NCI-H1436 treated with DMSO at 0.1 percent for 48 hours (cell line): Measurements from ENCODE around the gene EMX1.
A peak's percentile ranks its signal among the peaks of the same experiment; 100 is the strongest.

Experiments
- DNase-seq: peaks from one replicate; lab custom pipeline; 2025; lab: John Stamatoyannopoulos, UW

The EMX1 gene

DNA sequence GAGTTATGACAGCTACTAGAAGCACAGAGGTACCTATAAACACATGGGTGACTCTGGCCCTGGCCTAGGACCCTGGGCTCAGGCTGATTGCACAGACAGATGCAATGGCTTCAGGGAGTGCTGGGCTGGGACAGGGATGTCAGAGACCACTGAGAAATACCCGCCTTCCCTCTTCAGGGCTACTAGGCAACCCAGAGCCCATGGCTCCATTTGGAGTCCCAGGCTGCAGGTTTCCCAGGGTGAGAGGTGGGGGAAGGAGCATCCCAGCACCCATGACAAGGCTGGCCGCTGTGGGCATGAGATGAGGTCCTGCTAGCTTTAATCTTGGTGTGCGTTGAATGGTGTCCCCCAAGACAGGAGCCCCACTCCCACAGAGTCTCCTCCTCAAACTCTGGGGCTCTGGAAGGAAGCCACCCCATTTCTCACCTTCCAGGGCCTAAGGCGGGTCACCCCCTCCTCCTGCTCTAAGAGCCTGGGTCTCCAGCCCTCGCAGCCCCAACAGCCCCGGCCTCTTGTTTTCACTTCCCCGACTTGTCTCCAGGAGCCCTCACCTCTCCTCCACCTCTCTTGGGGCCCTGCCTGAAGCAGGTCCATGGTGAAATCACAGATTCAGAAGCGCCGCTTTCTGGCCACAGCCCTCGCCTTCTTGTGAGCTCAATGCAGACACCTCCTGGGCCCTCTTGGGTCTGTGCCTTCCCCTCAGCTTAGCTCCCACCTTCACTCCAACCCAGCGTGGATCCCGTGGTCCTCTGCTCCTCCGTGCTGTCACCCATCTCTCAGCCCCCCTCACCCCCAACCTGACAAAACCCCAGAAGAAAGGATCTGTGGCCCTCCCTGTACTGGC lies 41.4 kb downstream of the EMX1 start:
- DNase-seq, result no peak

DNA sequence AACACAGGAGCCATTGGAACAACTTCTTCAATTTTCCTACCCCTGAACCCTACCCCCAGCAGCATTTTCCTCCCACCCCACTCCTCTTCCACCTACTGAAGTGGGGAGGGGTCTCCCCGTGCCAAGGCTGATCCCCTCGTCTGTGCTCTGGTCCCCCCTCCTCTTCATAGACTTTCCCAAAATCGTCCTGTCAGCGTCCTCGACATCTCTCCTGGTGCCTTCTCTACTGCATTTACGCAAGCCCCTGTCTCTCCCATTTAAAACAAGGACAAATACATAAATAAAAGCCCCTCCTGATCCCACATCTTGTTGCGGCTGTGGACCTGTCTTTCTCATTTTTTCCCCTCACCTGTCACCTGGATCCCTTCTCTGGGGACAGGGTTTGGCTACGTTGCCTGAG lies 42.2 kb downstream of the EMX1 start:
- DNase-seq, result no peak

GRCh38 chr2:72959995-72960981 lies 43.0 kb downstream of the EMX1 start:
- DNase-seq, result no peak

- no peak for DNase-seq
Observed at GRCh38 chr2:72961036-72961720, 43.9 kb downstream of the EMX1 start.

DNA sequence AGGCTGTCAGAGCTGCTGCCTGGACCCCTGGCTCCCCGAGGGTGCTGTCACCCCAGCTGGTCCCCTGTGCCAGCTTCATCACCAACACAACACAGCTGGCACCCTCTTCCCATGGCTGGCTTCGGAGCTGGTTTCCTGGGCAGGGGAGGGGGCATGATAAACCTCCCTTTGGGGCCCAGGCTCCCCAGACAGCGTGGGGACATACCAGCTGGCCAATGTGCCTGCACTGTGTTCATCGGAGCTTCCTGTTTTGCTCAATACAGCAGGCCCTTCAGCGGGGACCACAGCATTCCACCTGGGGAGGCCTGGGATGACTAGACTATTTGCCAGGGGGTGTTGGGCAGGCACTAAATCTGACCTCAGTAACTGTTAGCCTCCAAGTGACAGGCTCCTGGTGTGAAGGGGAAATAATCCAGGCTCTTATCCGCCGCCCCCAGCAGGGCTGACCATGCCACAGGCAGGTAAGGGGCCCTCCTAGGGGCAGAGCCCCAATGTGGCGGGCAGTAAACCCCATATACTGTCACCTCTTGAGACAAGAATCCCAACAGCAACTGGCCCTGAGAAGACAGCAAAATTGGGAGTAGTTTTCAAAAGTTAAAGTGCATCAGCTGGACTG lies 44.6 kb downstream of the EMX1 start:
- DNase-seq, result no peak

DNA sequence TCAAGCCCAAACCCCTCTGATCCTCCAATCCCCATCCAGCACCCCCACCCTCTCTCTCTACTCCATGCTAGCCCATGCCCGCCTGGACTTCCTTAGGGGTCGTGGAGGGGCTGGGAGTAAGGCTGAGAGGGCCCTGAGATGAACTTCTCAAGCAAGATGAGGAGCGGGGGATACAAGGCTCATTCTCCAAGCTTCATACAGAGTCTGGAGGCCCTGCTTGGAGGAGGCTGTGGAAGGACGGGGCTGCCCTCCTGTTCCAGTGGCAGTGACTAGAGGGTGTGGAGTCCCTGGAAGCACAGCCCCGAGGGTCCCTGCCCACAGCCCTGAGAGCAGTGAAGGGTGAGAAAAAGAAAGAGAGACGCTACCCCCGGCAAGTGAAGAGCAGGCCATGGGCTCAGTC lies 45.6 kb downstream of the EMX1 start:
- no peak for DNase-seq

DNA sequence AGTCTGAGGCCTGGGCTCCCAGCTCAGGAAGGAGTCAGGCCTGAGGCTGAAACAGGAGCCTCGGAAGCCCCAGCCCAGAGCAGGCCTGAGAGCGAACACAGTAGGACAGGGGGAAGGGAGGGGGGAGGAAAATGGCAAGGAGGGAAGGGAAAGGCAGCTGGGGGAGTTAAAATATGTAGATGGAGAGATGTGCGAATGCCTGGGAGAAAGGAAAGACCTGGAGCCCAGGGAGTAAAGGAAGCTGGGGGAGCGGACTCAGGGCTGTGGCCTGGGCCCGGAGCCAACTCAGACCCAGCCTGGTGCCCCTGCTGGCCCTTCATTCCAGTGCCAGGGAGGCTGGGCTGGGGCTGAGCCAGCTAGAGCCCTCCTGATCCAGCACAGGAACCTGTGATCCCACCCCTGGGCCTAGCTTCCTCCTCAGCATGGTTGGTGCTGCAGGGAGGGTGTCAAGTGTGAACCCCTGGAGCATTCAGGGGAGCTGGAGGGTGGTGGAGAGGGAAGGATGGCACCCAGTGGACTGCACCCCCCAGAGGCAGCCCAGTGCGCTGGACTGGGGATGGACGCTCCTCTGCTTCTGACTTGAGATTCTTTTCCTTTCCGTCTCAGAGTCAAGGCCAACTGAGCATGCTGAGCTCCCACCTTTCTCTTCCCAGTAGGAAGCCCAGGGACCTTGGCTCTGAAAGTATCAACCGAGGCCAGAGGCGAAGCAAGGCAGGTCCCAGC lies 46.3 kb downstream of the EMX1 start:
- no peak for DNase-seq

DNA sequence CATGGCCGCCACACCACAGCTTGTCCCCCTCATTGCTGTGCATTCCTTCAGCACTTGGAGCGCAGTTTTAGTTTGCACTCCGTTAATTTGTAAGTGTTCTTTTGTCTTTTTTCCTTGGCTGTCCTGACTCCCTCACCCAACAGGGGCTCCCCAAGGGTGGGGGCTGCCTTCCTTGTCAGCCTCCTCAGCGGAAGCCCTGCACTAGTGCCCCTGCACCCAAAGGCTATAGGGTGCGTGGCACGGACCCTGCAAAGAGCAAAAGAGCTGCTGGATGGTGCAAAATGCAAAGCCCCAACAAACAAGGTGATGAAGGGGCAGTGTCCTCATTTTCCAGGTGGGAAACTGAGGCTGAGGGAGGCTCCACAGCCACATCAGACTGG lies 46.8 kb downstream of the EMX1 start:
- DNase-seq, result no peak

DNA sequence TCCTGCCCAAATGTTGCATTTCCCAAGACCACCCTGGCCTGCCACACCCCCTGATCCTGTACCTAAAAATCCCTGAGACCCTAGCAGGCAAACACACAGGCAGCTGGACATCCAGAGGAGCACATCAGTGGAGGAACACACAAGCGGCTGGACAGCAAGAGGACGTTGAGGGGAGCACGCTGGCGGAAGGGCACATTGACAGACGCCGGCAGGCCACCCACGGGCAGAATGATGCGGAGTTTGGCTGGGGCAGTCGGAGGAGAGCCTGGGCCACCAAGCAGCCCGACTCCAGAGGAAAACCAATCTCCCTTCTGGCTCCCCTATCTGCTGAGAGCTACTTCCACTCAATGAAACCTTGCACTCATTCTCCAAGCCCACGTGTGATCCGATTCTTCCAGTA lies 47.7 kb downstream of the EMX1 start:
- no peak for DNase-seq

DNA sequence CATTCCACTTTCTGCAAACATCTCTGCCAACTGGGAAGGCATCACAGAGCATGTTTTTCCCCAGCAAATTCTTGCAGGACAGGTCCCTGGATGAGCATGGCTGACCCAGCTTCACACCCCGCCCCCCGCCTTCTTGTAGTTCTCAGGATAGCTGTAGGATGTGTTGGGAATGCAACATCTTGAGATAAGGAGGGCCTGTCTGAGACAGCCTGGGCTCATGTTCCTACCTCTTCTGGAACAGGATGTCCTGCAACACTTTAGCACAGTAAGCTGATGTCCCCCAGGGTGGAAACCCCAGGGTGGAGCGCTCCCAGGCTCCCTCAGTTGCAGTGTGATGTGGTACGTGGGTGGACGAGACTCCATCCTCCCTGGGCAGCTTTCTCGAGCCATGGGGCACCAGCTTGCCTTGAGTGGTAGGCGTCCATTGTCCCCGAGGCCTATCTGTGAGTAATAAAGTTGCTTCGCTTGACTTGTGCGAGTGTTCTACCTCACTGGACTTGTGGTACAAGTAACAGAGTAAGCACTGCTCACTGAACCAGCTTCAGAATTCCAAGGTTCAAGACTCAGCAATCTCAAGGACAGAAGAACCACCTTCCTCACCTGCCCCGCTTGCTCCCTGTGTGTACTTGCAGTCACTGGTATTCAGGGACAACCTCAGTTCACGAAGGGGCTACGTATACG lies 48.6 kb downstream of the EMX1 start:
- no peak for DNase-seq

- no peak for DNase-seq
Observed at GRCh38 chr2:72968286-72968685, 51.0 kb downstream of the EMX1 start.

GRCh38 chr2:72969706-72970105 lies 52.4 kb downstream of the EMX1 start:
- DNase-seq, result no peak

- no peak for DNase-seq
Observed at GRCh38 chr2:72971036-72971435, 53.7 kb downstream of the EMX1 start.

DNA sequence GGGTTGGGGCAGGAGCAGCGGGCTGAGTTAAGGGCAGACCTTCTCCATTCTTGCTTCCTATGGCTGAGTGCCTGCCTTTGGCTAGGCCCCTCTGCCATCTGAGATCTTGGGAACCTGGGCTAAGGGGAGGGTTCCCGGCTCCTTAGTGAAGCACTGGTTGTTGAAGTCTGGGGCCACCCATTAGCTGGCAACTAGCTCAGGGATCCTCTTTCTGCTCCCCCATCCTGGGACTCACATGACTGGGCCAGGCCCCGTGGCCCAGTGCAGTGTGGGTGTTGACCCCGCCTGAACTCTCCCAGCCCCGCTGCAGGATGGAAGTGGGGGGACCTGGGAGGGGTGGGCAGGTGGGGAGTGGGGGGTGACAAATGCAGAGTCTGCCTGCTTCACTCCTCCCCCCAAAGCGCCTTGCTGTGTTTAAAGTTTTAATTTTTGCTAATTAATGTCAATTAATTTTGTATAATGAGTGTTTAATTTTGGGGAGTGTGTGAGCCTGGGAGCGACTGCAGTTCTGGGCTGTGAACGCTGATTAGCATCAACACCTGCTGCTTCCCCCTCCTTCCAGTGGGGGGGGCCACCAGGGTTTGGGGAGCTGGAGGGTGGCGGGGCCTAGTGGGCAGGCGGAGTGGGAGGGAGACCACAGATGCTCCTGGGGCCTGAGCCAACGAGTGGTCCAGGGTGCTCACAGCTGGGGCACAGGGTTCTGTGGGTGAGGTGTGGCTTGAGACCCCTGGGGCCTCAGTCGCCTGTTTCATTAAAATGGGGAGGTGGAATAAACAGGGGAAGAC lies 55.2 kb downstream of the EMX1 start:
- no peak for DNase-seq

DNA sequence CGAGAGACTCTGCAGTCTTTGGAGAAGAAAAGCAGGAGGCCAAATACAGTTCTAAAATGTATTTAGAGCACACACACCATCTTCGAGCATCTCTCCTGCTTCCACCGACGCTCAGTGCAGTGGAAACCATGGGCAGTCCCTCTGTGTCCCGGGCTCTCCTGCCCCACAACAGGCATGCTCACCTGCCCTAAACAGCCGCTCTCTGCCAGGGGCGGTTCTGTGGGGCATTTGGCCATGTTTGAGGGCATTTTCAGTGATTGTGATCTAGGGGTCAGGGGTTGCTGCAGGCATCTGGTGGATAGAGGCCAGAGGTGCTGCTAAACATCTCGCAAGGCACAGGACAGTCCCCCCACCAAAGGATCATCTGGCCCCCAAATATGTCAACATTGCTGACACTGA lies 55.8 kb downstream of the EMX1 start:
- no peak for DNase-seq

GRCh38 chr2:72973566-72974435 lies 56.5 kb downstream of the EMX1 start:
- peak; percentile 9 for DNase-seq

GRCh38 chr2:72974436-72974754 lies 57.1 kb downstream of the EMX1 start:
- no peak for DNase-seq

DNA sequence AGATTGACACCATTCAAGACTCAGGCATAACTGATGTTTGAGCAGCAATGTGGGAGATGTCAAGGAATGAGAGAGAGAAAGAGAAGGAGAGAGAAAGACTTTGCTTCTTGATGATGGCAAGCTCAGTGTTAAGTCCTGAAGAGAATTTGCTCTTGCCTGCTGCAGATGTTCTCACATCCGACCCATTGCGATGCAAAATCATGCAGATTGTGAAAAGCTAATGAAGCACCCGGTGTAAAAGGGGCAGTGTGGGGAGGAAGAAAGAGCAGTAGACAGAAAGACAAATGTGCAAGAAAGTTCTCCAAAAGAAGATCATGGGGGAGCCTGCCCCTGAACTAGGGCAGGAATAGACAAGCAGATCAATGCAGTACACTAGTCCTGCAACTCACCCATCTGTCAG lies 57.7 kb downstream of the EMX1 start:
- no peak for DNase-seq

GRCh38 chr2:72979896-72980295 lies 62.6 kb downstream of the EMX1 start:
- no peak for DNase-seq
